Measurements from ENCODE around the gene ARHGEF11. TPM values are rescaled to one million over a fixed set of nuclear protein-coding genes. Genes with fewer than 3 reads are reported as not detected.

The ARHGEF11 gene
- total and polyA plus RNA-seq, 4 donors = 5.8 to 23.7 (median 9.8) TPM

DNA sequence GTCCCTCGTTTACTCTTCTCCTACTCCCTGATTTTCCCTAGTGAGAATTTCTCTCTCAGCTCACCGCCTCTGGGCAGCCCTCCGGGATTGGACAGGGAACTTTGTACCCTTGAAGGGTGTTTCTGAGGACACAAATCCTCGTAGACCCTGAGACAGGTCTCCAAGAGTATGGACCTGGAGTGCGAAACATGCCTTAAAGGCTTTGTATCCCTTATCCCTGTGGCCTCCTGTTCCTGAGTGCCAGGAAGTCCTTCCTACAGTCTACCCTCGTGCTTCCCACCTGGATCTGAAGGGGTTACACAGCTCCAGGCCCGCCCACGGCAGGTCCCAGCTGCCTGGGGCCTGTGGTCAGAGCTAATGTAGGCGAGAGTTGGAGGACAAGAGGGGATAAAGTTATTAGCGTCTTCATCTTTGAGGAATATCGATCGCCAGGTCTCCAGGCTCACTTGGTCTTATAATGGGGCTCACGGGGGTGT is 159.6 kb downstream of the ARHGEF11 start:
- 56% methylated on average over 13 of the region's 13 CpGs for WGBS

DNA sequence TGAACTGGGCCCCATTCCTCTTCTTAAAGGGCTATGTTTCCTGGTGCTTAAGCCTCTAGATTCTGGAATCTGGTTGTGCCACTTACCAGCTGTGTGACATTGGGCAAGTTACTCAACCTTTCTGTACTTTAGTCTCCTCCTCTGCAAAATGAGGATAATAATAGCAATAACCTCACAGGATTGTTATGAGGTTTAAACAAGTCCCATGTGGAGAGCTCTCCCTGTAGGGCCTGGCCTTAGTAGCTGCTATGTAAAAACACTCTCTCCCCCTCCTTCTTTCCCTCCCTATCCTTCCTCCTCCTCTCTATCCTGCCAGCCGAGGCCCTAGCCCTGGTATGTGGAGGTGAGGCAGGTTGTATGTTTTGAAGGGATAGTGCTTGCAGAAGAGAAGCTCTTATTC is 160.2 kb downstream of the ARHGEF11 start:
- WGBS = 29% methylated on average over 1 of the region's 1 CpG

More for the DNA sequence above, 159.6 kb downstream of the ARHGEF11 start:
- no peak overlapping the region for H3K27ac ChIP-seq (ENCODE audit: low read depth in 1 of 2, low read length in 2 of 2)
- no peak overlapping the region for H3K9ac ChIP-seq (ENCODE audit: low read depth in 1 of 2, low read length in 2 of 2)
- peaks cover 0 to 2% (median 0%) of the 10 kb centered on the region in 4 donors for H3K27me3 ChIP-seq (ENCODE audit: control insufficient read depth in 4 of 4, insufficient read depth in 4 of 4, low read length in 3 of 4)
- H3K9me3 ChIP-seq (ENCODE audit: control insufficient read depth in 4 of 4, low read length in 3 of 4) = no peaks in the 10 kb centered on the region
- no peak for TF ChIP-seq GABPA (IDR thresholded peaks at IDR 0.05 in 1 of 2, conservative IDR thresholded peaks at IDR 0.05 in 1 of 2)
- TF ChIP-seq, protein P1, sequence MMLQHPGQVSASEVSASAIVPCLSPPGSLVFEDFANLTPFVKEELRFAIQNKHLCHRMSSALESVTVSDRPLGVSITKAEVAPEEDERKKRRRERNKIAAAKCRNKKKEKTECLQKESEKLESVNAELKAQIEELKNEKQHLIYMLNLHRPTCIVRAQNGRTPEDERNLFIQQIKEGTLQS (IDR thresholded peaks at IDR 0.05) = no peak
- no peak for TF ChIP-seq YY1 (IDR thresholded peaks at IDR 0.05)
- no peak for TF ChIP-seq NR2F2 (IDR thresholded peaks at IDR 0.05)
- TF ChIP-seq HNF4G (IDR thresholded peaks at IDR 0.05) = no peak
- TF ChIP-seq JUND (IDR thresholded peaks at IDR 0.05) = no peak
- no peak for TF ChIP-seq CTCF (IDR thresholded peaks at IDR 0.05; ENCODE audit: low read depth, low read length, missing input control)
- TF ChIP-seq, protein P2, sequence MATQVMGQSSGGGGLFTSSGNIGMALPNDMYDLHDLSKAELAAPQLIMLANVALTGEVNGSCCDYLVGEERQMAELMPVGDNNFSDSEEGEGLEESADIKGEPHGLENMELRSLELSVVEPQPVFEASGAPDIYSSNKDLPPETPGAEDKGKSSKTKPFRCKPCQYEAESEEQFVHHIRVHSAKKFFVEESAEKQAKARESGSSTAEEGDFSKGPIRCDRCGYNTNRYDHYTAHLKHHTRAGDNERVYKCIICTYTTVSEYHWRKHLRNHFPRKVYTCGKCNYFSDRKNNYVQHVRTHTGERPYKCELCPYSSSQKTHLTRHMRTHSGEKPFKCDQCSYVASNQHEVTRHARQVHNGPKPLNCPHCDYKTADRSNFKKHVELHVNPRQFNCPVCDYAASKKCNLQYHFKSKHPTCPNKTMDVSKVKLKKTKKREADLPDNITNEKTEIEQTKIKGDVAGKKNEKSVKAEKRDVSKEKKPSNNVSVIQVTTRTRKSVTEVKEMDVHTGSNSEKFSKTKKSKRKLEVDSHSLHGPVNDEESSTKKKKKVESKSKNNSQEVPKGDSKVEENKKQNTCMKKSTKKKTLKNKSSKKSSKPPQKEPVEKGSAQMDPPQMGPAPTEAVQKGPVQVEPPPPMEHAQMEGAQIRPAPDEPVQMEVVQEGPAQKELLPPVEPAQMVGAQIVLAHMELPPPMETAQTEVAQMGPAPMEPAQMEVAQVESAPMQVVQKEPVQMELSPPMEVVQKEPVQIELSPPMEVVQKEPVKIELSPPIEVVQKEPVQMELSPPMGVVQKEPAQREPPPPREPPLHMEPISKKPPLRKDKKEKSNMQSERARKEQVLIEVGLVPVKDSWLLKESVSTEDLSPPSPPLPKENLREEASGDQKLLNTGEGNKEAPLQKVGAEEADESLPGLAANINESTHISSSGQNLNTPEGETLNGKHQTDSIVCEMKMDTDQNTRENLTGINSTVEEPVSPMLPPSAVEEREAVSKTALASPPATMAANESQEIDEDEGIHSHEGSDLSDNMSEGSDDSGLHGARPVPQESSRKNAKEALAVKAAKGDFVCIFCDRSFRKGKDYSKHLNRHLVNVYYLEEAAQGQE (IDR thresholded peaks at IDR 0.05) = no peak
- TF ChIP-seq FOXA1 (IDR thresholded peaks at IDR 0.05) = no peak
- no peak for TF ChIP-seq TAF1 (conservative IDR thresholded peaks at IDR 0.05)
- H3K36me3 ChIP-seq (ENCODE audit: control insufficient read depth in 4 of 4, insufficient read depth in 3 of 4, low read depth in 1 of 4, low read length in 3 of 4) = no peaks in the 10 kb centered on the region
- H3K4me3 ChIP-seq (ENCODE audit: low read depth in 1 of 3, low read length in 3 of 3) = no peak overlapping the region
- H3K4me1 ChIP-seq (ENCODE audit: control insufficient read depth in 4 of 4, insufficient read depth in 4 of 4, low read length in 3 of 4) = no peaks in the 10 kb centered on the region
- no peak for DNase-seq (ENCODE audit: low spot score)

More for the DNA sequence above, 160.2 kb downstream of the ARHGEF11 start:
- Histone ChIP-seq H3K27ac (ENCODE audit: low read depth in 1 of 2, low read length in 2 of 2) (no peak overlapping the region), H3K36me3 (ENCODE audit: control insufficient read depth in 4 of 4, insufficient read depth in 3 of 4, low read depth in 1 of 4, low read length in 3 of 4) (no peaks in the 10 kb centered on the region), H3K4me1 (ENCODE audit: control insufficient read depth in 4 of 4, insufficient read depth in 4 of 4, low read length in 3 of 4) (no peaks in the 10 kb centered on the region), H3K4me3 (ENCODE audit: low read depth in 1 of 3, low read length in 3 of 3) (no peak overlapping the region), H3K9me3 (ENCODE audit: control insufficient read depth in 4 of 4, low read length in 3 of 4) (no peaks in the 10 kb centered on the region), H3K9ac (ENCODE audit: low read depth in 1 of 2, low read length in 2 of 2) (no peak overlapping the region), H3K27me3 (ENCODE audit: control insufficient read depth in 4 of 4, insufficient read depth in 4 of 4, low read length in 3 of 4) (peaks cover 0 to 2% (median 0%) of the 10 kb centered on the region in 4 donors)
- TF ChIP-seq JUND (IDR thresholded peaks at IDR 0.05) = no peak
- no peak for TF ChIP-seq GABPA (IDR thresholded peaks at IDR 0.05 in 1 of 2, conservative IDR thresholded peaks at IDR 0.05 in 1 of 2)
- no peak for TF ChIP-seq RXRA (IDR thresholded peaks at IDR 0.05)
- no peak for TF ChIP-seq SP1 (IDR thresholded peaks at IDR 0.05)
- TF ChIP-seq YY1 (IDR thresholded peaks at IDR 0.05) = no peak
- no peak for TF ChIP-seq CTCF (IDR thresholded peaks at IDR 0.05; ENCODE audit: low read depth, low read length, missing input control)
- TF ChIP-seq HNF4A (conservative IDR thresholded peaks at IDR 0.05) = no peak
- TF ChIP-seq, protein P2 (IDR thresholded peaks at IDR 0.05) = no peak
- no peak for TF ChIP-seq NR2F2 (IDR thresholded peaks at IDR 0.05)
- no peak for DNase-seq (ENCODE audit: low spot score)
